Measurements from ENCODE around the gene FSHR.
A peak's percentile ranks its signal among the peaks of the same experiment; 100 is the strongest.

FSHR gene

DNA sequence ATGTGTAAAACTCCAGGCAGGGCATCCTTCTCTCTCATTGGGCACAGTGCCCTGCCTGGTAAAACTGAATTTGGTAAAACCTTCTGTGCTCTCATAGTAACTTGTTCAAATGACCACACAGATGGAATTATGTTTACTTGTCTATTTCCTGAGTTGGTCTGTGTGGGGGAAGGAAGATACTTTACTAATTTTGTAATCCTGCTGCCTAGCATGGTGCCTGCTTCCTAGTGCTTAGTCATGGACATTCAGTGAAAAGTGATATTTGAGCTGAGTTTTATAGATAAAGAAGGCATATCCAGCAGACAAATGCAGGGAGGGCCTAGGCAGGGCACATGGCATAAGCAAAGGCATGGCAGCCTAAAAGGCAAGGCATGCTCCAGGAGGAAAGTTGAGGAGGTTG lies 199.4 kb downstream of the FSHR start:
- no peak overlapping the region for H3K27ac Mint-ChIP-seq
- H3K27me3 Mint-ChIP-seq (ENCODE audit: low read depth), result no peaks in the 10 kb centered on the region
- TF ChIP-seq, protein P1, sequence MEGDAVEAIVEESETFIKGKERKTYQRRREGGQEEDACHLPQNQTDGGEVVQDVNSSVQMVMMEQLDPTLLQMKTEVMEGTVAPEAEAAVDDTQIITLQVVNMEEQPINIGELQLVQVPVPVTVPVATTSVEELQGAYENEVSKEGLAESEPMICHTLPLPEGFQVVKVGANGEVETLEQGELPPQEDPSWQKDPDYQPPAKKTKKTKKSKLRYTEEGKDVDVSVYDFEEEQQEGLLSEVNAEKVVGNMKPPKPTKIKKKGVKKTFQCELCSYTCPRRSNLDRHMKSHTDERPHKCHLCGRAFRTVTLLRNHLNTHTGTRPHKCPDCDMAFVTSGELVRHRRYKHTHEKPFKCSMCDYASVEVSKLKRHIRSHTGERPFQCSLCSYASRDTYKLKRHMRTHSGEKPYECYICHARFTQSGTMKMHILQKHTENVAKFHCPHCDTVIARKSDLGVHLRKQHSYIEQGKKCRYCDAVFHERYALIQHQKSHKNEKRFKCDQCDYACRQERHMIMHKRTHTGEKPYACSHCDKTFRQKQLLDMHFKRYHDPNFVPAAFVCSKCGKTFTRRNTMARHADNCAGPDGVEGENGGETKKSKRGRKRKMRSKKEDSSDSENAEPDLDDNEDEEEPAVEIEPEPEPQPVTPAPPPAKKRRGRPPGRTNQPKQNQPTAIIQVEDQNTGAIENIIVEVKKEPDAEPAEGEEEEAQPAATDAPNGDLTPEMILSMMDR (IDR thresholded peaks at IDR 0.05; ENCODE audit: unreplicated experiment in 3 of 3), result no peak
- H3K9me3 Mint-ChIP-seq, result no peaks in the 10 kb centered on the region
- H3K36me3 Mint-ChIP-seq (ENCODE audit: low read depth), result no peaks in the 10 kb centered on the region
- H3K4me1 Mint-ChIP-seq, result no peaks in the 10 kb centered on the region
- H3K4me3 Mint-ChIP-seq, result no peak overlapping the region

DNA sequence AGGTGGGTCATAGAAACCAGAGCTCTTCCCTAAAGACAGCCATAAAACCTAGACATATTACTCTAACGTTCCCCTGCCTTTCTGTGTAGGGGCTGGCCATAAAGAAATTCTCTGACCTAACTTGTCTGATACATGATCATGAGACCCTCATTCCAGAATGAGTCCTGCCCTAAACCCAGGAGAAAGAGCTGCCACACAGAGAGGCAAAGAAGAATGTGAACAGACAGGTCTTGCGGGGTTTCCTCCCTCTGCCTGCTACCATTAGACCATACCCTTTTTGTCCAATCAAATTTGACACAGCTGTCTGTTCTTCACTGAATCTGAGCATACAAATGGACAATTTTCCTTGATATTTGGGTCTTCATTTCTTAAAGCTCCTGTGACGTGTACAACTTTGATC lies 200.0 kb downstream of the FSHR start:
- Mint-ChIP-seq H3K4me1 (no peaks in the 10 kb centered on the region), H3K9me3 (no peaks in the 10 kb centered on the region), H3K4me3 (no peak overlapping the region), H3K27ac (no peak overlapping the region), H3K27me3 (ENCODE audit: low read depth) (no peaks in the 10 kb centered on the region), H3K36me3 (ENCODE audit: low read depth) (no peaks in the 10 kb centered on the region)
- TF ChIP-seq, protein P1 (IDR thresholded peaks at IDR 0.05; ENCODE audit: unreplicated experiment in 3 of 3), result no peak

DNA sequence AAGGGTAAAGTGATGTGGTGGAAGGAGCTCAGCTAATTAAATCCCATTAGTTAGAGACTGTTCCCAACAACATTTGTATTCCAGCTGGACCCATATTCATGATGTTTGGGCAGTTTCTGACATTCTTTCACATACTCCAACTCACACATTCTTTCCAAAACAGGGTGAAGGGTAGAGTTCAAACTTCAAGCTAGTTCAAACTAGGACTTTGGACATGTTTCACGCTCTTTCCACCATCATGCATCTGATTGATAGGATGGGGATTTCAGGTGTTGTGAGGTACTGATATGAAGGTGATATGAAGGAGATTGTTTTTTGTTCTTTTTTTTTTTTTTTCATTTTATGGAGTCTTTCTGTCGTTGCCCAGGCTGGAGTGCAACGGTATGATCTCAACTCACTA lies 201.7 kb downstream of the FSHR start:
- Mint-ChIP-seq H3K27me3 (ENCODE audit: low read depth) (no peaks in the 10 kb centered on the region), H3K4me1 (peaks cover 5% of the 10 kb centered on the region), H3K4me3 (no peak overlapping the region), H3K9me3 (no peaks in the 10 kb centered on the region), H3K27ac (no peak overlapping the region), H3K36me3 (ENCODE audit: low read depth) (no peaks in the 10 kb centered on the region)
- TF ChIP-seq, protein P1 (IDR thresholded peaks at IDR 0.05; ENCODE audit: unreplicated experiment in 3 of 3), result no peak

DNA sequence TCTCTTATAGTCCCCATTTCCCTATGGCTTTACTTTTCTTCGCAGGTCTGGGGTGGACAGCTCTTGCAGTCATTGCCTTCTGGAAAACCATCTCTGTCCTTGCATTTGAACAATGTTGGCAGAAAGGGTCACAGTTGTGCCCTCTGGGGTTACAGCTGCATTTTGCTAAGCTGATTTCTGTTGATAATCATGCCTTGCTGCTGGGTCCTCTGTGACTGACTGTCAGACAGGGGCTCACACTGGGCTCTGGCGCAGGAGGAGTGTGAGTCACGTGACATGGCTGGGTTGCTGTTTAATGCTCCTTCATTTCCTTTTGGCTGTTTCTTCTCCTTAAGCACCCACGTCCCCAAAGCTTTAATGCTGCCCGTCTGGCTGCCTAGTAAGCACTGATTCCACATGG lies 202.2 kb downstream of the FSHR start:
- H3K4me1 Mint-ChIP-seq, result peaks cover 5% of the 10 kb centered on the region
- TF ChIP-seq, protein P1 (IDR thresholded peaks at IDR 0.05; ENCODE audit: unreplicated experiment in 3 of 3), result no peak
- H3K9me3 Mint-ChIP-seq, result no peaks in the 10 kb centered on the region
- no peak overlapping the region for H3K4me3 Mint-ChIP-seq
- no peak overlapping the region for H3K27ac Mint-ChIP-seq
- H3K36me3 Mint-ChIP-seq (ENCODE audit: low read depth), result no peaks in the 10 kb centered on the region
- no peaks in the 10 kb centered on the region for H3K27me3 Mint-ChIP-seq (ENCODE audit: low read depth)

DNA sequence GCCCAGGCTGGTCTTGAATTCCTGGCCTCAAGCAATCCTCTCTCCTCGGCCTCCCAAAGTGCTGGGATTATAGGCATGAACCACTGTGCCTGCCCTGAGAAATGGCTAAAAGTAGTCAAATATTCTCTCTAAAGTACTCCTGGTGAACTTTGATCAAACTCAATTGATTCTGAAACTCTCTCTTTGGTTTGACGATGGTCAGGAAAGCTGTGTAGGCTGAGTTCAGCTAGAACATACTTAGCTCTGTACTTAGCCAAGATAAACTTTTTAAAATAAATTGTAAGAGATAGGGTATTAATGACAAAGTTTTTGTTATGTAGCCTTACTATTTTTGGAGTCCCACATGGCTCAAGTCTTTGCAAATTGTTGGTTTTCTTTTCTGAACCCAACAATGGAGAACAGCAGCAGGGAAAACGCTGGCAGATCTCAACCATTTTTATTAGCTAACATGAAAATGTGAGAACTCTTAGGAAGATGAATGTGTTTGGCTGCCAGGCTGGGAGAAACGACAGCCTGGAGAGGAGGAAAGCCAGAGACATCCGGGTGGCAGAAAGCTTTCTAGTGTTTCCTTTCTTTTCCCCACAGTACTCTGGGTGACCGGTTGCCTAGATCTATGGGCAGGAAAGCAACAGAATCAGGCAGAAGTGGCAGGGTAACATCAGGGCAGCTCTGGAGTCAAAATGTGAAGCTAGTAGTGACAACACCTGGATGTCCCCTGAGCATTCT lies 205.8 kb downstream of the FSHR start:
- peaks cover 10% of the 10 kb centered on the region for H3K4me1 Mint-ChIP-seq
- TF ChIP-seq, protein P1 (IDR thresholded peaks at IDR 0.05; ENCODE audit: unreplicated experiment in 3 of 3), result no peak
- no peaks in the 10 kb centered on the region for H3K36me3 Mint-ChIP-seq (ENCODE audit: low read depth)
- no peaks in the 10 kb centered on the region for H3K9me3 Mint-ChIP-seq
- no peak overlapping the region for H3K27ac Mint-ChIP-seq
- H3K27me3 Mint-ChIP-seq (ENCODE audit: low read depth), result no peaks in the 10 kb centered on the region
- H3K4me3 Mint-ChIP-seq, result no peak overlapping the region

DNA sequence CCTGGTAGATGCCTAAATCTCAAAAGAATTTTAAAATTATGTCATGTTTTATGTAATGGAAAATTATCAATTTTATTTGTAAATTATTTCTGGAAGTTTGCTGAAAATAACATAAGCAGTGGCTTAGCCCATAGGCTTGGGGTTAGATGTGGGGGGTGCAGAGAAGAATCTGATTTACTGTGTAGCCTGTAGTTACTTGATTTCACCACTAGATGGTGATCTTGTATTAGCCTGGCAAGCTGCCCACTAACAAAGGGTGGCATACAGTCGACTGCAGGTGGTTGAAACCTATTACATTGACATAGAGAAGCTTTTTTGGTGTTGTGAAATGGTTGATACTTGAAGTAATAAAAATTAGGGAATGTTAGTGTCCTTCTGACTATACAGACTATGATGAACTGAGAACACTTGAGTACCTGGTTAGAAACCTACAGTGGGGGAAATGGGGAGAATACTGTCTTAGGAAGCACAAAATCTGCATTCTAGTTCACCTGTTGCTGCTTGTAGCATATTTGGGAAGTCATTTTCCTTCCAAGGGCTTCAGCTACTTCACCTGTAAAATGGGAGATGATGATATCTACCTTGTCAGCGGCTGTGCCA lies 207.8 kb downstream of the FSHR start:
- TF ChIP-seq, protein P1 (IDR thresholded peaks at IDR 0.05; ENCODE audit: unreplicated experiment in 3 of 3), result peak; percentile 92 to 95 (median 94)
- Mint-ChIP-seq H3K36me3 (ENCODE audit: low read depth) (no peaks in the 10 kb centered on the region), H3K4me1 (peaks cover 14% of the 10 kb centered on the region), H3K9me3 (no peaks in the 10 kb centered on the region), H3K4me3 (no peak overlapping the region), H3K27me3 (ENCODE audit: low read depth) (no peaks in the 10 kb centered on the region), H3K27ac (no peak overlapping the region)
